Measurements from ENCODE around the gene VAMP2. TPM values are rescaled to one million over a fixed set of nuclear protein-coding genes. Genes with fewer than 3 reads are reported as not detected.

Gene VAMP2
- total and polyA plus RNA-seq, 9 of the 15 experiments (the other 6 are each of a cell fraction or from before 2014, with no cell fraction given), result 2.3 to 31.8 (median 6.0) TPM

DNA sequence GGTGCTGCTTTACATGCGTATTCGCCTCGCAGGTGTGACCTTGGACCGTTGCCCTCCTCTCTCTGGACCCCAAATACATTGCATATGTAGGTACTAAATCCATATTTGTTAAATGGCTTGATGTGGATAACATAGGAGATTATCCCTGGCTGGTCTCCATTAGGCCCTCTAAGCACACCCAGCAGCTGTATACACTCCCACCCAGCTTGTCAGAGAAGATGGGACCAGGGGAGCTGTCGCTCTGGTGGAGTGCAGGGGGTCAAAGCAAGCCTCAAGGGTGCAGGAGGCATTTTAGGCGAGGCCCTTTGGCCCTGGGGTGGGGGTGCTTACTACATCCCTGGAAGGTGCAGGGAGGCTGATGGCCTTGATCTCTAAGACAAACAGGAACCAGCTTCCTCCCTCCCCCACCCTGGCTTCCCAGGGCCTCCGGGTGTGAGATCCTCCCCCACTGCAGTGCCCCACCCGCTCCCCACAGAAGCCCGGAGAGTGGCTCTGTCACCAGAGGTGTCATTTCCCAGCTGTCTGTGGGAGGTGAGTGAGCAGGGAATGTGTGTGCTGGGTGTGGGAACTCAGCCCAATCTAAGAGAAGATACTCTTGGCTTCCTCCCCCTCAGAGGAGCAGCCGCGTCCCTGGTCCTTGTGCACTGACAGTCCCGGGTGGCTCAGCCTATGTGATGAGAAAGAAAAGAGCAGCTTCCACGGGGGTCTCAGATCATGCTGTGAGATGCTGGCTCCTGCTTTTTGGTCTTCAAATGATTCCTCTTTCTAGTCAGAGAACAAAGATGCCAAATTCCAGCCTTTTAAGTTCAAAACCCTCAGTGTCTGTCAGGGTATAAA, 1.4 kb upstream of the VAMP2 start (continued):
- TF ChIP-seq MBD1 (CRISPR knock-in tag; IDR thresholded peaks at IDR 0.05), result no peak
- TF ChIP-seq TAF9B (IDR thresholded peaks at IDR 0.05; ENCODE audit: partially characterized antibody), result peak; percentile 65
- TF ChIP-seq, protein P1, sequence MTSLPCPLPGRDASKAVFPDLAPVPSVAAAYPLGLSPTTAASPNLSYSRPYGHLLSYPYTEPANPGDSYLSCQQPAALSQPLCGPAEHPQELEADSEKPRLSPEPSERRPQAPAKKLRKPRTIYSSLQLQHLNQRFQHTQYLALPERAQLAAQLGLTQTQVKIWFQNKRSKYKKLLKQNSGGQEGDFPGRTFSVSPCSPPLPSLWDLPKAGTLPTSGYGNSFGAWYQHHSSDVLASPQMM (CRISPR knock-in tag; IDR thresholded peaks at IDR 0.05), result no peak
- no peak for TF ChIP-seq SAP30 (IDR thresholded peaks at IDR 0.05; ENCODE audit: borderline replicate concordance, insufficient read depth, low read depth, low read length, poor library complexity, severe bottlenecking)
- no peak for TF ChIP-seq ZNF134 (CRISPR knock-in tag; conservative IDR thresholded peaks at IDR 0.05)
- TF ChIP-seq EP300 (IDR thresholded peaks at IDR 0.05; ENCODE audit: low read length), result peak; percentile 50; the same call in 1 of the 2 replicates
- TF ChIP-seq BDP1 (IDR thresholded peaks at IDR 0.05; ENCODE audit: insufficient read depth, insufficient read length), result no peak
- peak; percentile 57; the same call in 1 of the 2 replicates for TF ChIP-seq SPI1 (IDR thresholded peaks at IDR 0.05; ENCODE audit: borderline replicate concordance, low read depth, low read length)
- TF ChIP-seq EGR1 (conservative IDR thresholded peaks at IDR 0.05), result peak; percentile 55
- 0 out of 2 replicates have a peak, but pooled peaks have one; percentile 34 for TF ChIP-seq OTX1 (CRISPR knock-in tag; IDR thresholded peaks at IDR 0.05)
- TF ChIP-seq FOXK2 (conservative IDR thresholded peaks at IDR 0.05 in 1 of 2, IDR thresholded peaks at IDR 0.05 in 1 of 2; ENCODE audit: low read depth in 2 of 2), result no peak
- TF ChIP-seq, protein P2, sequence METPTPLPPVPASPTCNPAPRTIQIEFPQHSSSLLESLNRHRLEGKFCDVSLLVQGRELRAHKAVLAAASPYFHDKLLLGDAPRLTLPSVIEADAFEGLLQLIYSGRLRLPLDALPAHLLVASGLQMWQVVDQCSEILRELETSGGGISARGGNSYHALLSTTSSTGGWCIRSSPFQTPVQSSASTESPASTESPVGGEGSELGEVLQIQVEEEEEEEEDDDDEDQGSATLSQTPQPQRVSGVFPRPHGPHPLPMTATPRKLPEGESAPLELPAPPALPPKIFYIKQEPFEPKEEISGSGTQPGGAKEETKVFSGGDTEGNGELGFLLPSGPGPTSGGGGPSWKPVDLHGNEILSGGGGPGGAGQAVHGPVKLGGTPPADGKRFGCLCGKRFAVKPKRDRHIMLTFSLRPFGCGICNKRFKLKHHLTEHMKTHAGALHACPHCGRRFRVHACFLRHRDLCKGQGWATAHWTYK (CRISPR knock-in tag; IDR thresholded peaks at IDR 0.05), result no peak
- TF ChIP-seq, protein P3, sequence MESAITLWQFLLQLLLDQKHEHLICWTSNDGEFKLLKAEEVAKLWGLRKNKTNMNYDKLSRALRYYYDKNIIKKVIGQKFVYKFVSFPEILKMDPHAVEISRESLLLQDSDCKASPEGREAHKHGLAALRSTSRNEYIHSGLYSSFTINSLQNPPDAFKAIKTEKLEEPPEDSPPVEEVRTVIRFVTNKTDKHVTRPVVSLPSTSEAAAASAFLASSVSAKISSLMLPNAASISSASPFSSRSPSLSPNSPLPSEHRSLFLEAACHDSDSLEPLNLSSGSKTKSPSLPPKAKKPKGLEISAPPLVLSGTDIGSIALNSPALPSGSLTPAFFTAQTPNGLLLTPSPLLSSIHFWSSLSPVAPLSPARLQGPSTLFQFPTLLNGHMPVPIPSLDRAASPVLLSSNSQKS (CRISPR knock-in tag; IDR thresholded peaks at IDR 0.05), result no peak
- no peak for TF ChIP-seq SMARCC2 (IDR thresholded peaks at IDR 0.05; ENCODE audit: low read depth)
- TF ChIP-seq ATF1 (CRISPR knock-in tag; IDR thresholded peaks at IDR 0.05), result no peak
- TF ChIP-seq ATF1 (tag; IDR thresholded peaks at IDR 0.05), result peak; percentile 45; the same call in 1 of the 2 replicates
- peak; percentile 60 for TF ChIP-seq SMARCA4 (IDR thresholded peaks at IDR 0.05)
- TF ChIP-seq ZNF277 (CRISPR knock-in tag; IDR thresholded peaks at IDR 0.05; ENCODE audit: borderline replicate concordance), result no peak
- no peak for TF ChIP-seq TRIM28 (IDR thresholded peaks at IDR 0.05)
- peak; percentile 56 for TF ChIP-seq DPF2 (IDR thresholded peaks at IDR 0.05)
- TF ChIP-seq PML (IDR thresholded peaks at IDR 0.05; ENCODE audit: low read length), result peak; percentile 21; the same call in 1 of the 2 replicates
- TF ChIP-seq NR0B1 (IDR thresholded peaks at IDR 0.05; ENCODE audit: partially characterized antibody), result no peak
